Aorta (tissue), 5 donors: ENCODE data around the gene GPHN. TPM values are rescaled to one million over a fixed set of nuclear protein-coding genes. Genes with fewer than 3 reads are reported as not detected.

Experiments used
- ATAC-seq: fragments of 200-7000 bp; cut with Tn5 transposase; one replicate; pipeline ENCODE4 v1.9.1; 2022; ENCODE audit warnings: moderate library complexity; ENCODE audit not compliant: low FRiP score
- DNase-seq, 2 donors: peaks; one replicate each; pipeline ENCODE4 v3.0.0-alpha.2; 2020
- H3K27ac ChIP-seq, 2 donors: one replicate each; pipeline ENCODE4 v1.5.1; 2013; ENCODE audit warnings: low read length in 2 of 2, mild to moderate bottlenecking in 2 of 2, moderate library complexity in 2 of 2, control low read depth in 1 of 2, inconsistent platforms in 1 of 2, low read depth in 1 of 2
- H3K27me3 ChIP-seq, 2 donors: one replicate each; pipeline ENCODE4 v1.6.1; 2013; ENCODE audit warnings: control low read depth in 1 of 2, low read length in 1 of 2, mild to moderate bottlenecking in 1 of 2, moderate library complexity in 1 of 2; ENCODE audit not compliant: insufficient read depth in 2 of 2, control insufficient read depth in 1 of 2
- H3K36me3 ChIP-seq, 2 donors: one replicate each; pipeline ENCODE4 v1.6.1; 2013; ENCODE audit warnings: control low read depth in 1 of 2, low read length in 1 of 2, mild to moderate bottlenecking in 1 of 2; ENCODE audit not compliant: insufficient read depth in 2 of 2, control insufficient read depth in 1 of 2
- H3K4me1 ChIP-seq, 2 donors: one replicate each; pipeline ENCODE4 v1.6.1; 2013; ENCODE audit warnings: low read length in 2 of 2, control low read depth in 1 of 2, mild to moderate bottlenecking in 1 of 2, moderate library complexity in 1 of 2; ENCODE audit not compliant: insufficient read depth in 2 of 2, control insufficient read depth in 1 of 2
- H3K4me3 ChIP-seq, 2 donors: one replicate each; pipeline ENCODE4 v1.5.1; 2013; ENCODE audit warnings: low read length in 2 of 2, control low read depth in 1 of 2, mild to moderate bottlenecking in 1 of 2
- H3K9me3 ChIP-seq: one replicate; pipeline ENCODE4 v1.6.1; 2013; ENCODE audit warnings: mild to moderate bottlenecking, low read length; ENCODE audit not compliant: control insufficient read depth
- WGBS, 2 donors: extraction: QIAGEN DNeasy Blood & Tissue Kit; methylation state at CpG; one replicate each; pipeline ENCODE4 v1.1.7; 2013; 5-methylcytosine and 5-hydroxymethylcytosine counted together
- intact Hi-C, 2 donors: fragments of 100-400 bp; cut with DNase I; formaldehyde crosslinking; loops; one replicate each; pipeline versions ENCODE4 v1.14.2 to v1.15.0; 2022
- polyA plus RNA-seq, 2 donors: library from polyadenylated mRNA; stranded (reverse); fragments of 200-250 nt; gene quantifications; one replicate each; pipeline ENCODE4 v1.2.3, GENCODE V29; 2013
- total RNA-seq, 2 donors: library from RNA; stranded (reverse); fragmentation: NEBNext Ultra II Directional; extraction: Animal tissue kit (Norgen Biotek cat#: 25700); gene quantifications; one replicate each; pipeline ENCODE4 v1.2.1, GENCODE V29; 2021
- donor health status: healthy with polysubstance abuse.
- donor health status: Bipolar disorder and iron deficiency.
- donor health status: DM: no; HTN: no; CAD: no.
- donor health status: DM: no; HTN: no; CAD: no.
- donor health status: DM: yes; HTN: yes; CAD: no.

The GPHN gene
- total and polyA plus RNA-seq, 4 donors = 6.3 to 22.2 (median 14.4) TPM

DNA sequence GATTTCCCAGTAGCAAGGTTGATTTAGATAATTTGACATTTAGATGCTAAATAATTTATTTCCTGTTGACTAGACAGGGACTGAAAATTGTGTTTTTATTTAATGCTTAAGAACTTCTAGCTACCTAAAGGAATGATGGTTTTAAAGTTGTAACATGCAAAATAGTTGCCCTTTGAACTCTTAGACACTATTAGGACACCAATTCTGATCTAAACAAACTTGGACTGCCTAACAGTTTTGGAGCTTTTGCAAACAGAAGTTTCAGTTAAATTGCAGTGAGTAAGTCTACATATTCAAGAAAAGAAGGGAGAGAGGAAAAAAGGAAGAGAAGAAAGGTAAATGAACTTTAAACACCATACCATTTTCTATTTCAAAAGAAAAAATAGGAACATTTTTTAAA lies 492.0 kb downstream of the GPHN start:
- Histone ChIP-seq H3K36me3 (peaks cover 0 to 2% of the 10 kb centered on the region in 2 donors), H3K9me3 (no peaks in the 10 kb centered on the region), H3K4me3 (no peak overlapping the region), H3K4me1 (no peaks in the 10 kb centered on the region), H3K27ac (no peak overlapping the region), H3K27me3 (no peaks in the 10 kb centered on the region)
- no peak for DNase-seq
- intact Hi-C loops = no loop called here
- ATAC-seq = no peak

DNA sequence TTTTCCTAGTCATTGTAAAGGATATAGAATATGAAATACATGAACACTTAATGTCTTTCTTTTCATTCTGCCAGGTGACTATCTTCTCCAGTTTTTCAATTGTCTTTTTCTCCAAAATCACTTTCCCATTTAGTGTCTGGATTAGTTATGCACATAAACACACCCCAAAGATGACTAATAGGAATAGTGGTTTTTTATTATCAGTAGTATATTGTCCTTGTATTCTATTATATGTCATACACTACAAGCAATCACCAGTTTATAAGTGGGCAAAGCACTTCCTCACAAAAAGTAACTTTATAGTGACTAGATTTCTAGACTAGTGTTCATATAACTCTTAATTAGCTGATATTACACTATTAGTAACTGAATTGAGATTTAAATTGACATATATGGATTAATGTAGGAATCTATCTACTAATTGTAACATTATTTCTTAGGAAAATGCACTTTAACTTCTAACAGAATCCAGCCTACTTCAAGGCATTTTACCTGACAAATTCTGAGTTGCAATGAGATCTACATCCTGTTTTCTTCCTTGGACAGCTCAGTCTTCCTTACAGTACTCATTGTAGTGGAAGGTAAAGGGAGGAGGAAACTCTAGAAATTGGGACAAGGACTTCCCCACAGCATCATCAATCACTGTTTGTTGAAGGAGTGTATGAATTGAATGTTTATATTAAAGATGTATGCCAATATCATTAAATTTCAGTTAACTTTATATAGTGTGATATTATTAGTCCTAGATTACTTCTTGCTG lies 495.2 kb downstream of the GPHN start:
- no peak for DNase-seq
- Histone ChIP-seq H3K27ac (no peak overlapping the region), H3K27me3 (no peaks in the 10 kb centered on the region), H3K4me3 (no peak overlapping the region), H3K9me3 (no peaks in the 10 kb centered on the region), H3K4me1 (no peaks in the 10 kb centered on the region), H3K36me3 (no peaks in the 10 kb centered on the region)
- intact Hi-C loops = no loop called here
- ATAC-seq = no peak

GRCh38 chr14:67004521-67004920 lies 496.6 kb downstream of the GPHN start:
- Histone ChIP-seq H3K4me3 (no peak overlapping the region), H3K27ac (no peak overlapping the region), H3K9me3 (no peaks in the 10 kb centered on the region), H3K36me3 (no peaks in the 10 kb centered on the region), H3K27me3 (no peaks in the 10 kb centered on the region), H3K4me1 (no peaks in the 10 kb centered on the region)
- 83 to 87% methylated on average over 2 of the region's 2 CpGs for WGBS, 2 donors
- intact Hi-C loops = no loop called here
- no peak for DNase-seq
- no peak for ATAC-seq

- Histone ChIP-seq H3K27me3 (no peaks in the 10 kb centered on the region), H3K36me3 (no peaks in the 10 kb centered on the region), H3K4me3 (no peak overlapping the region), H3K4me1 (no peaks in the 10 kb centered on the region), H3K27ac (no peak overlapping the region), H3K9me3 (no peaks in the 10 kb centered on the region)
- 94% methylated on average over 1 of the region's 1 CpG for WGBS, 2 donors
- DNase-seq (no peak), ATAC-seq (no peak)
- intact Hi-C loops = no loop called here
Measured at GRCh38 chr14:67010602-67011001, 502.7 kb downstream of the GPHN start.

DNA sequence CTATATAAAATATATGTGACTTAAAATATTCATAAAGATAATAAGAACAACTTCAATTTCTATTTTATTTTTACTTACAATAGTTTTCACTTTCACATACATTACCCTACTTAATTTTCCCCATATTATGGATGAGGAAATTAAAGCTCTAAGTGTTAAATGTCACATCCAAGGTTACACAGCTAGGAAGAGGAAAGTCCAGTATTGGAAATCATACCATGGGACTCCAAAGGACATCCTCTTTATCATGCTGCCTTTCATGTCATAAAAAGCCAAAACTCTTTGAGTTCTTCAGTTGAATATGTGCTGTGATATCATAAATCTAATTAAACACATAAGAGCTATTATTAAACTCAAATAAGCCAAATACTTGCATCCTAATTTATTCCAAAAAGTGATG lies 508.9 kb downstream of the GPHN start:
- no peak for ATAC-seq
- intact Hi-C loops = no loop called here
- DNase-seq = no peak
- no peaks in the 10 kb centered on the region for H3K4me1 ChIP-seq
- no peak overlapping the region for H3K27ac ChIP-seq
- no peaks in the 10 kb centered on the region for H3K27me3 ChIP-seq
- no peak overlapping the region for H3K4me3 ChIP-seq
- no peaks in the 10 kb centered on the region for H3K36me3 ChIP-seq
- H3K9me3 ChIP-seq = no peaks in the 10 kb centered on the region

DNA sequence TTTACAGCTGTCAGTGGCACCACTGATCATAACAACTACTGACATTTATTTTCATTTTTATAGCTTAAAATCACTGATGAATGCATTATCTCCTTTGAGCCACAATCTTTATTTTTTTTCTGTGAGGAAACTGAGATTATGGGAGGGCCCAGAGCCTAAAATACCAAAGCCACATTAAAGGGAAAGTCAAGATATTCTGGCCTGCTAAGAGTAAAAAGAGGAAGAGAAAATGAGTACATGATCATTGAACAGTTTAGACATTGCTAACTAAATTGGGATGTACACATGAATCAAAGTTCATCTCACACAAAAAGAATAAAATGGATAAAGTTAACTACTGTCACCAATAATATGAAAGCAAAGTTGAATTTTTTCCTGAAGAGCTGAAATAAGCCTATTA lies 510.8 kb downstream of the GPHN start:
- Histone ChIP-seq H3K36me3 (no peaks in the 10 kb centered on the region), H3K9me3 (no peaks in the 10 kb centered on the region), H3K27ac (no peak overlapping the region), H3K4me1 (no peaks in the 10 kb centered on the region), H3K27me3 (no peaks in the 10 kb centered on the region), H3K4me3 (no peak overlapping the region)
- DNase-seq (no peak), ATAC-seq (no peak)
- intact Hi-C loops = no loop called here

DNA sequence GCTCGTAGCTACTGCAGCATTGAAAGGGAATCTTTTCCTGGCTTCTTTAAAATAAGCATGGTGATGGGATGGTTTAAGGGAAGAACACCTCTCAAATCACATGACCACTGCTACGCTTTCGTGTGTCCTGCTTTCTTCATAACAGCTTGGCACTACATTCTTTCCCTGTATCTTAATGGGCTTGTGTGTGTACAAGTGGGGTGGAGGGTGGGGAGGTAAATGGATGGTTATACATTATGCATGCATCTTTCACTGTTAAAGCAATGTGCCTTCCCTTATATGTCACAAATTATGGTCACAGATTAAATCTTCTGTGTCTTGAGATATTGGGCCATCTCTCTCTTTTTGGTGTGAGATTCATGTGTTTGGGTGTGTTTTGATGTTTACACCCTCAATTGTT lies 511.8 kb downstream of the GPHN start:
- intact Hi-C loops = no loop called here
- 94 to 95% methylated on average over 3 of the region's 3 CpGs for WGBS, 2 donors
- Histone ChIP-seq H3K27me3 (no peaks in the 10 kb centered on the region), H3K27ac (no peak overlapping the region), H3K4me1 (no peaks in the 10 kb centered on the region), H3K4me3 (no peak overlapping the region), H3K9me3 (peaks cover 1% of the 10 kb centered on the region), H3K36me3 (no peaks in the 10 kb centered on the region)
- ATAC-seq (no peak), DNase-seq (no peak)

GRCh38 chr14:67031920-67032774 lies 524.2 kb downstream of the GPHN start:
- Histone ChIP-seq H3K9me3 (peaks cover 2% of the 10 kb centered on the region), H3K27ac (no peak overlapping the region), H3K4me3 (no peak overlapping the region), H3K4me1 (no peaks in the 10 kb centered on the region), H3K36me3 (peaks cover 0 to 2% of the 10 kb centered on the region in 2 donors), H3K27me3 (no peaks in the 10 kb centered on the region)
- WGBS, 2 donors = 97 to 98% methylated on average over 3 of the region's 3 CpGs
- DNase-seq = no peak
- ATAC-seq = no peak
- intact Hi-C loops = no loop called here

DNA sequence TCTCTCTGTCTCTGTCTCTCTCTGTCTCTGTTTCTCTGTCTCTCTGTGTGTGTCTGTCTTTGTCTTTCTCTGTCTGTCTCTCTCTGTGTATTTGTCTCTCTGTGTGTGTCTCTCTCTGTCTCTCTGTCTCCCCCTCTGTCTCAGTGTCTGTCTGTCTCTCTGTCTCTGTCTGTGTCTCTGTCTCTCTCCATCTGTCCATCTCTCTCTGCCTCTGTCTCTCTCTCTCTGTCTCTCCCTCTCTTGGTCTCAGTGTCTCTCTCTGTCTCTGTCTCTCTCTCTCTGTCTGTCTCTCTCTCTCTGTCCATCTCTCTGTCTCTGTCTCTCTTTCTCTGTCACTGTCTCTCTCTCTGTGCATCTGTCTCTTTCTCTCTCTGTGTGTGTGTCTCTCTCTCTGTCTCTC lies 537.5 kb downstream of the GPHN start:
- Histone ChIP-seq H3K36me3 (no peaks in the 10 kb centered on the region), H3K4me1 (no peaks in the 10 kb centered on the region), H3K9me3 (no peaks in the 10 kb centered on the region), H3K27me3 (no peaks in the 10 kb centered on the region), H3K27ac (no peak overlapping the region), H3K4me3 (no peak overlapping the region)
- ATAC-seq = no peak
- no peak for DNase-seq
- intact Hi-C loops = no loop called here
